Subcutaneous abdominal adipose tissue (tissue), 5 donors: ENCODE results near the gene KLHL35.

Source experiments
- H3K27ac ChIP-seq: one replicate; pipeline ENCODE4 v1.7.0; 2013; ENCODE audit warnings: low read depth, mild to moderate bottlenecking, inconsistent platforms, low read length, moderate library complexity
- H3K27me3 ChIP-seq, 5 donors: one replicate each; pipeline ENCODE4 v1.7.0; 2013; ENCODE audit warnings: low read length in 5 of 5, inconsistent platforms in 1 of 5; ENCODE audit not compliant: control insufficient read depth in 5 of 5, insufficient read depth in 4 of 5
- H3K36me3 ChIP-seq, 5 donors: one replicate each; pipeline ENCODE4 v1.7.0; 2013; ENCODE audit warnings: low read length in 5 of 5; ENCODE audit not compliant: control insufficient read depth in 5 of 5, insufficient read depth in 5 of 5
- H3K4me1 ChIP-seq, 5 donors: one replicate each; pipeline ENCODE4 v1.7.0; 2013; ENCODE audit warnings: low read length in 5 of 5, mild to moderate bottlenecking in 3 of 5, moderate library complexity in 1 of 5; ENCODE audit not compliant: control insufficient read depth in 5 of 5, insufficient read depth in 5 of 5
- H3K4me3 ChIP-seq, 5 donors: one replicate each; pipeline ENCODE4 v1.7.0; 2013; ENCODE audit warnings: low read length in 5 of 5, low read depth in 1 of 5
- H3K9ac ChIP-seq, 5 donors: one replicate each; pipeline ENCODE4 v1.7.0; 2013; ENCODE audit warnings: low read length in 5 of 5, mild to moderate bottlenecking in 4 of 5, moderate library complexity in 3 of 5
- H3K9me3 ChIP-seq, 5 donors: one replicate each; pipeline ENCODE4 v1.7.0; 2013; ENCODE audit warnings: low read length in 5 of 5; ENCODE audit not compliant: control insufficient read depth in 5 of 5
- donor health status: healthy.
- donor health status: healthy.
- donor health status: healthy.
- donor health status: healthy.
- donor health status: healthy.

Gene KLHL35

GRCh38 chr11:75433443-75433842 lies 440 bp upstream of the KLHL35 start:
- Histone ChIP-seq H3K27ac (no peak overlapping the region), H3K4me3 (no peak overlapping the region), H3K4me1 (peaks cover 0 to 31% (median 20%) of the 10 kb centered on the region in 5 donors), H3K9ac (no peak overlapping the region), H3K27me3 (peaks cover 0 to 25% (median 3%) of the 10 kb centered on the region in 5 donors), H3K36me3 (peaks cover 0 to 41% (median 39%) of the 10 kb centered on the region in 5 donors), H3K9me3 (peaks cover 0 to 8% (median 5%) of the 10 kb centered on the region in 5 donors)

DNA sequence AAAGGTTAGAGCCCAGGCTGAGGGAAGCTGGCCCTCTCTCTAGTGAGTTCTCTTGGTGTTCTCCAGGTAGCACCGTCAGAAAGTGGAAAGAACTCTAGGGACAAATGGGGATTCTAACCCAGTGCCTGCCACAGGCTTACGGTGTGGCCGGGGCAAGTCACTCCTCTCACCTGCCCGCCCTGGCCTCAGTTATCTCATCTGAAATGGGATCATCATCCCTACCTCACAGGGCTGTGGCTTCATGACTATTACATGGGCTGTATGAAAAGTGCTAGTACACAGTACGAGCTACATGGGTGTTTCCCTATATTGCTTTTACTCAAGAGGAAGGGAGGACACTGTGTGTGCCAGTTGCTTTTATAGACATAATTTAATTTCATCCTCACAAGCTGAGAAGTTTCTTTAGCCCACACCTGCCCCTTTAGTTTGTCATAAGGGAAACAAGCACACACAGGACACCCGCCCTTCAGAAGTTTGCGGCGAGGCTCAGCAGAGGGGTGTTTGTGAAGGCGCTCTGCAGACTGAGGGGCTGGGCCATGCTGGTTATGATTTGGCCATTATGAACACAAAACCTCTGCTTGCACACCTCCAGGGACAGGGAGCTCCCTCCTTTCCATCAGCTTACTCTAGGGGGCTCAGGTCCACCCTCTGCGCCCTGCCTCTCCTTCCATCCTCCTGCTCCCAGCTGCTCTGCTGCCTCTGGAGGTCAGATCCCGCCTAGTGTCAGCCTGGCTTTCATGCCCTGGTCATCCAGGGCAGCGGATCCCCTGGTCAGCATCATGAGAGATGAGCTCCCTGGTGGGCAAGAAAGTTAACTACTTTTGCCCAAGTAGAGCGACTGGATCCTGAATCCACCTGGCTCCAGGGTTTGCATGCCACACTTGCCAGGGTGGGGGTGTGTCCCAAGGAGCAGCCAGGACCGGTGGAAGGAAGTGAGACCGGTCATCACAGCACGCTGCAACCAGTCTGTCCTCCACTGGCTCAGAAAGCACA lies 1.2 kb downstream of the KLHL35 start:
- Histone ChIP-seq H3K4me1 (peaks cover 2 to 37% (median 29%) of the 10 kb centered on the region in 5 donors), H3K4me3 (no peak overlapping the region), H3K9me3 (peaks cover 0 to 8% (median 5%) of the 10 kb centered on the region in 5 donors), H3K27me3 (peaks cover 0 to 25% (median 3%) of the 10 kb centered on the region in 5 donors), H3K27ac (no peak overlapping the region), H3K9ac (no peak overlapping the region), H3K36me3 (peaks cover 0 to 29% (median 25%) of the 10 kb centered on the region in 5 donors)

DNA sequence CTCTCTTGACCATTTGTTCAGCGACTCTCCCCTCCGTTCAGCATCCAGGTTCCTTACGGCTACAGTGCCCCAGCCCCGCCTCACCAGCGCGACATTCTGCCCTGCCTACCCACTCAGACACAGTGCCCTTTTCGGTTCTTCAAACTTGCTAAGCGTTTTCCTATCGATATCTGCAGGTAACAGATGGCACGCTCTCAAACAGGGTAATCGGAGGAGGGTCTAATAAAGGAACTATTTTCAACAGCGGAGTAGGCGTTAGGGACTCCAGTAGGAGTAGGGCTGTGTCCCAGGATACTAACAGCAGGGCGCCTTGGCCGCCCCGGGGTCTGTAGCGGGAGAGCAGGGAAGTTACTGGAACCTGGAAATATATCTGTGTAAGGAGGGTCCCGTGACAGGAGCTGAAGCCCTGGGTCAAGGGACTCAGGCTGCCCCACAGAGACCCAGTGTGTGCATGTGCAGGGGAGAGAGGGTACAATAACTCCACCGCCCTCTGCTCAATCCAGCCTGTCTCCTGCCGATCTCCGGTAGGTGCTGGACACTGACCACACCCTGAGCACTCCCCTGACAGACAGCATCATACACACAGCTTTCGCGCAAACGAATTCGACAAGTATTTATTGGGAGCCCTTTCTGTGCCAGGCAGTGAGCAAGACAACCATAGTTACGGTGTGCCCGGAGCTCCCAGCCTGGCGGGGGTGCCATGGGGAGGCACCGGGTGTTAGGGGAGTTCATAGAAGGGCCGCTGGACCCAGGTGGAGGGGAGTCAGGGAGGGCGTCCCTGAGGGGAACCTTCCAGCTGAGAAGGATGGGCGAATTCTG lies 2.1 kb downstream of the KLHL35 start:
- H3K4me3 ChIP-seq: peak overlapping the region in 4 of 5 donors; percentile 46 to 66 (median 60)
- peak overlapping the region in 1 of 5 donors; percentile 17 for H3K9ac ChIP-seq
- peaks cover 0 to 25% (median 3%) of the 10 kb centered on the region in 5 donors for H3K27me3 ChIP-seq
- peaks cover 0 to 20% (median 16%) of the 10 kb centered on the region in 5 donors for H3K36me3 ChIP-seq
- H3K9me3 ChIP-seq: peaks cover 0 to 8% (median 5%) of the 10 kb centered on the region in 5 donors
- peaks cover 2 to 37% (median 29%) of the 10 kb centered on the region in 5 donors for H3K4me1 ChIP-seq
- H3K27ac ChIP-seq: no peak overlapping the region

- Histone ChIP-seq H3K27me3 (peaks cover 0 to 25% (median 3%) of the 10 kb centered on the region in 5 donors), H3K9ac (peak overlapping the region in 1 of 5 donors; percentile 17), H3K4me1 (peaks cover 2 to 37% (median 29%) of the 10 kb centered on the region in 5 donors), H3K36me3 (peaks cover 0 to 11% (median 8%) of the 10 kb centered on the region in 5 donors), H3K4me3 (peak overlapping the region in 4 of 5 donors; percentile 46 to 66 (median 60)), H3K27ac (no peak overlapping the region), H3K9me3 (peaks cover 0 to 8% (median 5%) of the 10 kb centered on the region in 5 donors)
Measured at GRCh38 chr11:75429902-75430713, 2.9 kb downstream of the KLHL35 start.

DNA sequence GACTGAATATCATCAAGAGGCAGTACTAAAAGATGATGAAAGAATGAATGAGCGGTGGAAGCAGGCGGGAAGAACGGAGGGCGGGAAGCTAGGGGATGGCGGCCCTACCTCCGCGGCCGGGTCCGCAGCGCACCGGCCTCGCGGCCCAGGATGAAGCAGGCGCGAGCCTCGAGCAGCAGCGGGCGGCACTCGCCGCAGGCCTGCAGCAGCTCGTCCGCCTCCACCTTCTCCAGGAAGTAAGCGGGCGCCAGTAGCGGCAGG lies 3.4 kb downstream of the KLHL35 start:
- Histone ChIP-seq H3K4me1 (peaks cover 2 to 37% (median 29%) of the 10 kb centered on the region in 5 donors), H3K27me3 (peaks cover 0 to 25% (median 3%) of the 10 kb centered on the region in 5 donors), H3K9me3 (peaks cover 0 to 8% (median 5%) of the 10 kb centered on the region in 5 donors), H3K9ac (no peak overlapping the region), H3K36me3 (peaks cover 0 to 6% (median 3%) of the 10 kb centered on the region in 5 donors), H3K4me3 (peak overlapping the region in 3 of 5 donors; percentile 35 to 45 (median 36)), H3K27ac (no peak overlapping the region)

DNA sequence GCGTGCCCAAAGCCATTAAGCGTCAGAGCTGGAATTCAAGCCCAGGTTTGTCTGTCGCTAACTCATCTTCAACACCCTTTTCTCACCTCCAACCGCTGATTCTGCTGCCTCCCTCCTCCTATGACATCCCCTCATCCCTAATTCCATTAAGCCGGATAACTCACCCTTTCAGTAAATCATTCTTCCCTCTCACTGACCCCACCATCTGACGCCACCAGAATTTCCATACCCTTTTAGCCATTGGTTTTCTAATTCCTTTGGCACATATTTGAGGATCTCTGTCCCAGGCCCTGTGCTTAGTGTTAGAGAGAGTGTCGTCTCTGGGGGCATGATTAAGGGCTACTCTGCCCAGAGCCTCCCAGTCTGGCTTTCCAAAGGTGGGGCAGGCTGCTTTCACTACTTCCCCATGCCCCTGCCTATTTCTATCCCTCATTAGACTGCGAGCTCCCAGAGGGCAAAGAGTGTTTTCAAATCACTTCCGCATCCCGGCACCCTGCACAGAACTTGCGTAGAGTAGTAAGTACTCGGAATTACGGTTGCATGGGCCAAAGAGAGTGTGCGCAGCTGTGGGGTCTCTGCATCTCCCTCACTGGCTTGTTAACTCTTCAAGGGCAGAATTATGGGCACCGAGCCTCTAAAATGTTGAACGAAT lies 3.9 kb downstream of the KLHL35 start:
- Histone ChIP-seq H3K9me3 (peaks cover 0 to 8% (median 5%) of the 10 kb centered on the region in 5 donors), H3K9ac (peak overlapping the region in 1 of 5 donors; percentile 65), H3K4me1 (peaks cover 2 to 37% (median 29%) of the 10 kb centered on the region in 5 donors), H3K27ac (no peak overlapping the region), H3K27me3 (peaks cover 0 to 25% (median 3%) of the 10 kb centered on the region in 5 donors), H3K36me3 (peaks cover 0 to 2% (median 0%) of the 10 kb centered on the region in 5 donors), H3K4me3 (peak overlapping the region in 3 of 5 donors; percentile 35 to 75 (median 45))

DNA sequence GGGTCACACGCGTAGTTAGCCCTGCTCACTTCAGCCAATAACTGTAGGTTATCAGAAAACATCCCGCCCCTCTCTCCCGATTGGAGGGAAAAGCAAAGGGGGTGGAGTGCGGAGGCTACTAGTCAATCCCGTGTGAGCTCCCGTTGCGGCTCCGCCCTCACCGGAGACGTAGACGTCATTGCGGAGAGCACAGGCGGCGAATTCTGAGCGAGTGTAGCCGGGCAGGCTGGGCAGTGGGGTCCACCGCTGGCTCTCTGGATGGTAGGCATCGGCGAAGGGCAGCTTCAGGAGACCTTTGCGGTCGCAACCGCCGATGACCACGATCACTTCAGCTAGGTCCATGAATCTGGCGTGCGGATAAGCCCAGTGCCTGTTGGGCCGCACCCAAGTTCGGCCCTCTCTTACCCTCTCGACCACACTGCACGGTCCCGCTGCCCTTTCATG lies 4.7 kb downstream of the KLHL35 start:
- H3K4me1 ChIP-seq: peaks cover 2 to 34% (median 26%) of the 10 kb centered on the region in 5 donors
- peaks cover 0 to 8% (median 5%) of the 10 kb centered on the region in 5 donors for H3K9me3 ChIP-seq
- peaks cover 0 to 23% (median 3%) of the 10 kb centered on the region in 5 donors for H3K27me3 ChIP-seq
- no peak overlapping the region for H3K27ac ChIP-seq
- peaks cover 0 to 7% (median 3%) of the 10 kb centered on the region in 5 donors for H3K36me3 ChIP-seq
- H3K9ac ChIP-seq: peak overlapping the region in 2 of 5 donors; percentile 56 to 65
- peak overlapping the region; percentile 51 to 75 (median 64) for H3K4me3 ChIP-seq

GRCh38 chr11:75427181-75427580 lies 5.8 kb downstream of the KLHL35 start:
- H3K9ac ChIP-seq: no peak overlapping the region
- no peak overlapping the region for H3K27ac ChIP-seq
- H3K27me3 ChIP-seq: peaks cover 0 to 18% (median 3%) of the 10 kb centered on the region in 5 donors
- H3K4me1 ChIP-seq: peaks cover 2 to 27% (median 22%) of the 10 kb centered on the region in 5 donors
- peaks cover 0 to 19% (median 15%) of the 10 kb centered on the region in 5 donors for H3K36me3 ChIP-seq
- peaks cover 0 to 8% (median 5%) of the 10 kb centered on the region in 5 donors for H3K9me3 ChIP-seq
- no peak overlapping the region for H3K4me3 ChIP-seq
